CD4-positive, alpha-beta T cell treated with Interleukin-6 at 100 ng/mL for 8 hours (primary cell): Measurements from ENCODE around the gene NKAIN2.

Experiments
- DNase-seq: peaks from one replicate; pipeline ENCODE4 v3.0.0-alpha.2; 2020; ENCODE audit warnings: mixed read lengths, low spot score

The NKAIN2 gene

GRCh38 chr6:124823240-124824111 lies 1019.8 kb downstream of the NKAIN2 start:
- no peak for DNase-seq

DNA sequence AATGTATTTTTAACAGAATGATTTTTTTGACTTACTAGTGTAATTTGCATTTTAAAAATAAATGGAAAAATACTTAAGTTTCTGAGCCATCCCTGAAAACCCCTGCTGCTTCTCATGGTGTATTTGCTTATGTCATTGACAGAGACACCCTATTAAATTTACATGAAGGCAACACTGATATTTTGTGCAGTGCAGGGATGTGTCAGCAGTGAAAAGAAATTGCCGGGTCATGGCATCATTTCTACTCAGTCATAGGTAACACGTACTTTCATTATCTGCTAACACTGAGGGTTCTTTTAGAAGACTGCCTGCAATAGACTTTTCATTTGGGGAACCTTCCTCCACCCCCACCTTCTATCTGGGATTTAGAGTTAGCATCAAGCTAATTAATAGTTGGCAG lies 1021.9 kb downstream of the NKAIN2 start:
- DNase-seq, result no peak

GRCh38 chr6:124829822-124830221 lies 1026.2 kb downstream of the NKAIN2 start:
- no peak for DNase-seq

- no peak for DNase-seq
These were observed 1026.8 kb downstream of the NKAIN2 start for GRCh38 chr6:124830506-124830905.

DNA sequence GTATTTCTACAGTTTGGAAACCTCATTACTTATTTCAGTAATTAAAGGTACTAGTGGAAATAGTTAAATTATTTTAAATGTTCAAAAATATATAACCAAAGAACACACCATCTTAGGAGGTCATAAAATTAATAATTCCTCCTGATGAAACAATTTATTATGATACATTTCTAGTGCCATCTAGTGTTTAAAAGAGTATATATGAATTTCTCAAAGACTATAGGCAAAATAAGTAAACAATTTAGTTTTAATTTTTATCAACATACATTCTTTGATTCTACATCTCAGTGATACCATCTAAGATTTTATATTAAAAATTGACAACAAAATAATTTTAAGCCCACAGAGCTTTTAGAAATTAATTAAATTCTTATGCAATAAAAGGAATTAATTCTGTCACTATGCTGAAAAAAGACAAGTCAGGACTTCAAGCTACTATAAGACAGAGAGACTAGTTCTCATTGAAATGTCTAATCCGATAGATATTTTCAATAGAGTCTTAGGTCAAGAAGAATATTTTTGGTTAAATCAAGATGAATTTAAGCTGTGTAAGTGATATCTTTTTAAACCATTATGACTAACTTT lies 1050.8 kb downstream of the NKAIN2 start:
- DNase-seq, result no peak

DNA sequence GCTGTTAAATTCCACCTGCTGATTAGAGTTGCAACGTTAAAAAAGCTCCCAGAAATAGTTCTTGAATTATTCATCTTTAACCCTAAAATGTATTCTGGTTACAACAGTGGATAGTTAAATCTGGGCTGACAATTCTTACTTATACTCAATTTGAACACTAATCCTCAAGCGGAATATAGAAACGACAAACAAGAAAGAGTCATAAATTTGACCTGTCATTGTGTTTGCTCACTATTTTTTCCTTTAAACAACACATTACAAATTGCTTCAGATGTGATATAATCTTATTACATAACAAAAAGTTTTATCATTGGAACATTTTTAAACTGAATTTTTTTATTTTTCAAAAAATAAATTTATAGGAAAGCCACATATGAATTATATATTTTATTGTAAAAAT lies 1054.1 kb downstream of the NKAIN2 start:
- no peak for DNase-seq

GRCh38 chr6:124858564-124858963 lies 1054.9 kb downstream of the NKAIN2 start:
- DNase-seq, result no peak

GRCh38 chr6:124859366-124859765 lies 1055.7 kb downstream of the NKAIN2 start:
- DNase-seq, result no peak

GRCh38 chr6:124866040-124866439 lies 1062.4 kb downstream of the NKAIN2 start:
- no peak for DNase-seq

DNA sequence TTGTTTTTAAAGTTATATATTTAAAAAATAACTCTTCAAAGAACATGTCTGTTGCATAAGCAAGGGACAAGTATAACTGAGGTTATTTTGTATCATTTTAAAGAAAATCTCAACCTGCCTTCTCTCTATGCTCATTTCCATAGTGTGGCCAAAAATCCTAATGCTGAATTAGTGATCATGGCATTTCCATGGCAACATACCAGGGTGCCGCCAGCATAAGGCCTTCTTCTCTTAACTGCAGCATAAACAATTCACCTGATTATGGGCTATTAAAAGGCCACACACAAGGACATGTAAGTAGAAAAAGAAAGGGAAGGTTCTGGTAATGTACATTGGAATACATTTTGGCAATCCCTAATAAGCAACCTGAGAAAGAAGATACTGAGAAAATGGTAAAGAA lies 1063.5 kb downstream of the NKAIN2 start:
- DNase-seq, result no peak

DNA sequence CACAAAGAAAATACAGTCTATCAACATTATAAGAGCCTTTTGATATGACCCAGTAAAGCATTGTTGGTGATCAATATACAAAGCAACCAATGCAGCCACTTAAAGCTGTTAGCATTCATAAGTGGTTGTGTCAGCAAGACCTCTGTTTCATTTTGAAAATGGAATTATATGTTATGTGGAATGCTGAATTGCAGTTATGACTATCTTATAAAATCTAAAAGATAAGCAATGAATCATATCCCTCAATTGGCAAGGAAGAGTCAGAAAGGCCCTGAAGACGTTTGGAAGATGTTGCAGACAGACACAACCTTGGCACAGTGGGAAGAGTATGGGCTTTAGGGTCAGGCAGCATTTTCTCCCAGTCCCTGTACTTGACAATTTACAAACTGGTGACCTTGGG lies 1064.8 kb downstream of the NKAIN2 start:
- no peak for DNase-seq

- no peak for DNase-seq
These were observed 1065.8 kb downstream of the NKAIN2 start for GRCh38 chr6:124869416-124869815.

DNA sequence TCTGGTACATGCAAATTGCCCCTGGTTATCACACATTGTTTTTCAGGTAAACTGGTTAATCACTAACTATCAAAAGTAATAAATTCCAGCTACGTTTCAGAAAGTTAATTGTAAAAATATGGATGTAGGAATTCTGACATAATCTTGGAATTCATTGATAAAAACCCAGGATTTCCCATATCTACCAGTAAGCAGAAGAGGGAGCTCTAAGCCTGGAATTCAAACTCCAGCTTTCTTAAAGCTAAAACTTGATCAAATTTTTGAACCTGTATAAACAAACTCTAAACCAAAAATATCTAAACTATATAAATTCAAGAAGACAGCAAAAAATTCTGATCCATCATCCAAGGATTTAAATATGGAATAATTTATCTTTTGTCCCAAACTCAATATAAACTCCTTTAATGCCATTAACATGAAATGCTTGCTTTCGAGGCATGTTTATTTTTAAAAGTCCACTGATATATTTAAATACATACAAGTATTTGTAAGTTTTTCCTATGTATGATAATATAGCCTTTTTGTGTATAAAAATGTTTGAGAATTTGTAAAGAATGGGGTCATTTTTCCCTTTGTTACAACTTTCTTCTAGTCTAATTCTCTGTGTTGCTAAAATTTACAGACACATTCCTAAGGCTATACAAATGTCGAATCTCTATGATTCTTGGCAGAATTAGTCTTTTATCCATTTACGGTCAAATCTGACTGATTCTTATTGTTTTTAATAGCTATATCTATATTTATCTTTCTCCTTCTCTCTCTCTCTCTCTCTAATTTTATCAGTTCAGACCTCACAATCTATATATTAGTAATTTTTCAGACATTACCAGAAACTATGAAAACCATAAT lies 1067.2 kb downstream of the NKAIN2 start:
- DNase-seq, result no peak

GRCh38 chr6:124872361-124873065 lies 1068.8 kb downstream of the NKAIN2 start:
- no peak for DNase-seq

- DNase-seq, result no peak
These were observed 1069.4 kb downstream of the NKAIN2 start for GRCh38 chr6:124873066-124873410.
